K562 (cell line): ENCODE results near the gene ZCCHC9. TPM values are rescaled to one million over a fixed set of nuclear protein-coding genes. Genes with fewer than 3 reads are reported as not detected.

Experiments used
- BRCA1 ChIP-seq, 2 experiments: fragments of 450-650 bp in 1 of 2; sonication (generic) in 1 of 2; formaldehyde crosslinking in 1 of 2; IDR thresholded peaks; 2 replicates each; pipeline versions ENCODE4 v1.5.0 to v1.6.1; 2017 to 2020; ENCODE audit warnings: mild to moderate bottlenecking in 1 of 2, missing genetic modification reagents in 1 of 2
- CEBPG ChIP-seq, 3 experiments: fragments of 200-800 bp in 1 of 3; sonication (Bioruptor generic) in 1 of 3; sonication (generic) in 1 of 3; formaldehyde crosslinking in 1 of 3; IDR thresholded peaks in 2 of 3; conservative IDR thresholded peaks in 1 of 3; 2 replicates each; pipeline versions ENCODE4 v1.6.1 to v1.8.0; 2016 to 2022; ENCODE audit warnings: missing compliant biosample characterization in 2 of 3, missing genetic modification characterization in 2 of 3, mild to moderate bottlenecking in 1 of 3, missing genetic modification reagents in 1 of 3
- EP400 ChIP-seq: fragments of 450-650 bp; IDR thresholded peaks from 2 replicates; pipeline ENCODE4 v1.6.1; 2017; ENCODE audit warnings: antibody characterized with exemption, mild to moderate bottlenecking, moderate library complexity
- GTF2E2 ChIP-seq: fragments of 200-800 bp; sonication (Bioruptor generic); IDR thresholded peaks from 2 replicates; pipeline ENCODE4 v1.6.1; 2016; ENCODE audit warnings: missing genetic modification characterization, missing compliant biosample characterization
- NUFIP1 ChIP-seq: fragments of 450-650 bp; IDR thresholded peaks from 2 replicates; pipeline ENCODE4 v1.6.1; 2018; ENCODE audit not compliant: partially characterized antibody
- PTTG1 ChIP-seq: fragments of 450-650 bp; IDR thresholded peaks from 2 replicates; pipeline ENCODE4 v1.6.1; 2016; ENCODE audit warnings: low read depth, mild to moderate bottlenecking, missing genetic modification characterization, missing compliant biosample characterization
- SLC30A9 ChIP-seq: fragments of 250-450 bp; sonication (Bioruptor Pico); IDR thresholded peaks from 2 replicates; pipeline ENCODE4 v1.8.0; 2022; ENCODE audit warnings: mild to moderate bottlenecking, moderate library complexity
- TAF15 ChIP-seq: fragments of 200-400 bp; formaldehyde crosslinking; IDR thresholded peaks from 2 replicates; pipeline ENCODE4 v1.6.1; 2017; ENCODE audit warnings: mild to moderate bottlenecking, low read depth, low read length, moderate library complexity
- USF2 ChIP-seq: sonication (generic); formaldehyde crosslinking; IDR thresholded peaks from 2 replicates; pipeline ENCODE4 v1.5.0; 2020; ENCODE audit warnings: missing genetic modification reagents
- ZBTB34 ChIP-seq: fragments of 250-450 bp; sonication (Bioruptor Pico); IDR thresholded peaks from 2 replicates; pipeline ENCODE4 v1.8.0; 2021; ENCODE audit warnings: mild to moderate bottlenecking, moderate library complexity
- ZNF140 ChIP-seq: fragments of 250-450 bp; sonication (Bioruptor Pico); IDR thresholded peaks from 2 replicates; pipeline ENCODE4 v1.8.0; 2021; ENCODE audit warnings: moderate library complexity, mild to moderate bottlenecking, inconsistent platforms
- ZNF436 ChIP-seq: fragments of 250-450, 450-650 bp; sonication (Bioruptor Pico); formaldehyde crosslinking; IDR thresholded peaks from 2 replicates; pipeline ENCODE4 v1.7.0; 2020; ENCODE audit warnings: mild to moderate bottlenecking
- ZNF551 ChIP-seq: fragments of 250-450 bp; sonication (Bioruptor Pico); IDR thresholded peaks from 2 replicates; pipeline ENCODE4 v1.5.0; 2021; ENCODE audit warnings: mild to moderate bottlenecking, moderate library complexity
- ZNF778 ChIP-seq: fragments of 450-650 bp; formaldehyde crosslinking; IDR thresholded peaks from 2 replicates; pipeline ENCODE4 v1.4.0; 2020; ENCODE audit warnings: mild to moderate bottlenecking, moderate library complexity
- ZNF780A ChIP-seq: fragments of 250-450 bp; sonication (Bioruptor Pico); IDR thresholded peaks from 2 replicates; pipeline ENCODE4 v1.5.0; 2021; ENCODE audit warnings: mild to moderate bottlenecking
- polyA plus RNA-seq, 8 experiments: library from polyadenylated mRNA; depleted of rRNA in 4 of 8; stranded (reverse) in 5 of 8; unstranded in 3 of 8; fragments of >200 nt; fragmentation: Nextera tagmentation in 2 of 8; fragmentation: Illumina TruSeq in 1 of 8; extraction: Ambion mirVana in 2 of 8; extraction: Trizol in 1 of 8; gene quantifications; 2 replicates each; pipeline versions ENCODE4 v1.2.1 to v1.2.3, GENCODE V29; 2011 to 2014; ENCODE audit warnings: inconsistent platforms in 1 of 8, missing spikeins in 1 of 8
- total RNA-seq, 7 experiments: library from RNA; depleted of rRNA in 6 of 7; stranded (reverse); fragments of >200 nt in 6 of 7; fragmentation: Illumina TruSeq in 2 of 7; extraction: Trizol in 2 of 7; gene quantifications; 2 replicates each; pipeline versions ENCODE4 v1.2.1 to v1.2.3, GENCODE V29; 2011 to 2021; ENCODE audit warnings: low replicate concordance in 1 of 7
- TF ChIP-seq, protein P1 (sequence below): fragments of 250-450 bp; sonication (Bioruptor Pico); IDR thresholded peaks from 2 replicates; pipeline ENCODE4 v1.5.0; 2021
- TF ChIP-seq, protein P2 (sequence below): fragments of 250-450 bp; sonication (Bioruptor Pico); IDR thresholded peaks from 2 replicates; pipeline ENCODE4 v1.5.0; 2020; ENCODE audit warnings: mild to moderate bottlenecking, borderline replicate concordance
- TF ChIP-seq, protein P3 (sequence below): fragments of 450-650 bp; IDR thresholded peaks from 2 replicates; pipeline ENCODE4 v1.6.1; 2014; ENCODE audit warnings: low read depth, mild to moderate bottlenecking, moderate library complexity, borderline replicate concordance

The ZCCHC9 gene
- total and polyA plus RNA-seq, 9 of the 15 experiments (the other 6 are each of a cell fraction or from before 2014, with no cell fraction given), result 40.3 to 95.3 (median 59.9) TPM

DNA sequence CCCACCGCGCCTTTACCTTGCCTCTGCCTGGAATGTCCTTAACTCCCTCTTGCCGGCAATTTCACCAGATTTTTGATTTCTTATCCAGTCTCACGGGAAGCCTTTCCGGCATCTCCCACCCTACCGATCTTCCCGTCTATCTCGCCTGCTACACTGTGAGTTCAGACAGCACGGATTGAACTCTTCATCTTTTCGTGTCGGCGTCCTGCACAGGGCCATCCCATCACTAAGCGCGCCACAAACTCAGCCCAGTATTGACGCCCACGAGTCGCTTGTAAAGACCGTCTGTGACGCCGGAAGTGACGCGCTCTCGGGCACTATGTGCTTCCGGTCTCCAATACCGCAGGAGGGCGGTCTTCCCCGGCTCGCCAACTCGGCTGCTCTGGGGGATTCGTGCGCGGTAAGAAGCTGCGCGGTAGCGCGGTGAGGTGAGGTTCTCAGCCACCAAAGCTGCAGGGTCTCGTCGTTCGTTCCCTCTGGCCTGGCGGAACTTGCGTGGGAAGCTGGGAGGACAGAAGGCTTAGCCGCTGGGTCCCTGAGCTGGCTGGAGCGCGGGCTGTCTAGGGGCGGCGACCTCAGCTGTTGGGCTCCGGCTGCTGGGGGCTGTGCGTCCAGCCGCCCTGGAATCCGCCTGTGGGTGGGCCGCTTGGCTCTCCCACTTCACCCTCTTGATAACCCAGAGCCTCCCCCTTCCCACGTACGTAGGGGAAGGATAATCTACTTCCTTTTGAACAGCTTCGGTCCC lies at the start of gene ZCCHC9 (continued):
- TF ChIP-seq BRCA1 (IDR thresholded peaks at IDR 0.05) (no peak), BRCA1 (CRISPR knock-in tag; IDR thresholded peaks at IDR 0.05) (no peak), USF2 (no peak), GTF2E2 (tag) (no peak), PTTG1 (tag) (no peak), NUFIP1 (no peak), ZNF551 (CRISPR knock-in tag) (no peak), CEBPG (CRISPR knock-in tag; IDR thresholded peaks at IDR 0.05) (no peak), CEBPG (tag; conservative IDR thresholded peaks at IDR 0.05 in 1 of 2, IDR thresholded peaks at IDR 0.05 in 1 of 2) (no peak), TAF15 (no peak), EP400 (peak; percentile 89), ZNF778 (CRISPR knock-in tag) (no peak), SLC30A9 (CRISPR knock-in tag) (no peak), ZBTB34 (CRISPR knock-in tag) (no peak), ZNF140 (no peak), ZNF436 (CRISPR knock-in tag) (no peak), ZNF780A (CRISPR knock-in tag) (no peak)
- TF ChIP-seq, protein P1, sequence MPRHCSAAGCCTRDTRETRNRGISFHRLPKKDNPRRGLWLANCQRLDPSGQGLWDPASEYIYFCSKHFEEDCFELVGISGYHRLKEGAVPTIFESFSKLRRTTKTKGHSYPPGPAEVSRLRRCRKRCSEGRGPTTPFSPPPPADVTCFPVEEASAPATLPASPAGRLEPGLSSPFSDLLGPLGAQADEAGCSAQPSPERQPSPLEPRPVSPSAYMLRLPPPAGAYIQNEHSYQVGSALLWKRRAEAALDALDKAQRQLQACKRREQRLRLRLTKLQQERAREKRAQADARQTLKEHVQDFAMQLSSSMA, result no peak
- TF ChIP-seq, protein P2, sequence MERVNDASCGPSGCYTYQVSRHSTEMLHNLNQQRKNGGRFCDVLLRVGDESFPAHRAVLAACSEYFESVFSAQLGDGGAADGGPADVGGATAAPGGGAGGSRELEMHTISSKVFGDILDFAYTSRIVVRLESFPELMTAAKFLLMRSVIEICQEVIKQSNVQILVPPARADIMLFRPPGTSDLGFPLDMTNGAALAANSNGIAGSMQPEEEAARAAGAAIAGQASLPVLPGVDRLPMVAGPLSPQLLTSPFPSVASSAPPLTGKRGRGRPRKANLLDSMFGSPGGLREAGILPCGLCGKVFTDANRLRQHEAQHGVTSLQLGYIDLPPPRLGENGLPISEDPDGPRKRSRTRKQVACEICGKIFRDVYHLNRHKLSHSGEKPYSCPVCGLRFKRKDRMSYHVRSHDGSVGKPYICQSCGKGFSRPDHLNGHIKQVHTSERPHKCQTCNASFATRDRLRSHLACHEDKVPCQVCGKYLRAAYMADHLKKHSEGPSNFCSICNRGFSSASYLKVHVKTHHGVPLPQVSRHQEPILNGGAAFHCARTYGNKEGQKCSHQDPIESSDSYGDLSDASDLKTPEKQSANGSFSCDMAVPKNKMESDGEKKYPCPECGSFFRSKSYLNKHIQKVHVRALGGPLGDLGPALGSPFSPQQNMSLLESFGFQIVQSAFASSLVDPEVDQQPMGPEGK, result no peak
- TF ChIP-seq, protein P3, sequence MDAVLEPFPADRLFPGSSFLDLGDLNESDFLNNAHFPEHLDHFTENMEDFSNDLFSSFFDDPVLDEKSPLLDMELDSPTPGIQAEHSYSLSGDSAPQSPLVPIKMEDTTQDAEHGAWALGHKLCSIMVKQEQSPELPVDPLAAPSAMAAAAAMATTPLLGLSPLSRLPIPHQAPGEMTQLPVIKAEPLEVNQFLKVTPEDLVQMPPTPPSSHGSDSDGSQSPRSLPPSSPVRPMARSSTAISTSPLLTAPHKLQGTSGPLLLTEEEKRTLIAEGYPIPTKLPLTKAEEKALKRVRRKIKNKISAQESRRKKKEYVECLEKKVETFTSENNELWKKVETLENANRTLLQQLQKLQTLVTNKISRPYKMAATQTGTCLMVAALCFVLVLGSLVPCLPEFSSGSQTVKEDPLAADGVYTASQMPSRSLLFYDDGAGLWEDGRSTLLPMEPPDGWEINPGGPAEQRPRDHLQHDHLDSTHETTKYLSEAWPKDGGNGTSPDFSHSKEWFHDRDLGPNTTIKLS, result peak; percentile 72
